GM12872 (cell line): ENCODE data around the gene TRAPPC12.

Experiments used
- CTCF ChIP-seq: IDR thresholded peaks from 3 replicates; pipeline ENCODE4 v1.5.1; 2011; ENCODE audit warnings: low read depth, mild to moderate bottlenecking, low read length, moderate library complexity; ENCODE audit not compliant: insufficient read depth

The TRAPPC12 gene

DNA sequence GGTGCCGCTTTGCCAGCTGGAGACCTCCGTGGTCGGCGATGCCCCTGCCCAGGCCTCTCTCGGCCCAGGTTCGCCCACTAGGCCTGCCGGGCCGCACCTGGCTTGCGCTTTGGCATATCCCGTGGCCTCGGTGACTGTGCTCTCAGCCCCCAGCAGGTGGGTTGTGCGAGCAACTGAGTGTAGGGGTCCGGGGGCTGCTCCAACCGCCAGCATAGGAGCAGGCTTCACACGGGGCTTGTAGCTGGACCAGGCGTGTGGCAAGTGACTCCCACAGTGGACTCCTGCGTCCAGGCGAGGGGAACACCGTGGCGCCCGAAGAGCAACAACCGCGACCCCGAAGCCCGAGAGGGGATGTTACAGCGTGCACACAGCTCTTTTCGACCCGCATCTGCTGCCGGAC, 9.7 kb downstream of the TRAPPC12 start:
- TF ChIP-seq CTCF: no peak

- no peak for TF ChIP-seq CTCF
Observed at GRCh38 chr2:3390041-3390440, 10.5 kb downstream of the TRAPPC12 start.

DNA sequence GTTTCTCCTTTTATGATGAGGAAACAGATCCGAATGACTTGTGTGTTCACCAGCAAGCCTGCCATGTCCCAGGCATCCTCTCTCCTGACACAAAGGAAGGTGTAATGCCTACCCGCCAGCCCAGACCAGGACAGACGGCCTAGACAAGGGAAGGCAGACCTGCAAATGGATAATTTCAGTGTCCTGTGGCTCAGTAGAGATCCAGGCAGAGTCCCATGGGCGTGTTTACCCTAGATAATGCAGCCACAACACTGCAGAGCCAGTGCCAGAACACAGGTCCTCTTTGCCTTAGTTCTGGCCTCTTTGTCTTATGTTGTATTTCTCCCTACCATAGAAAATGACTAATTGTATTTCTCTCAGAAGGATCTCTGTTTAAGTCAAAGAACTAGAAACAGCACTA, 12.7 kb downstream of the TRAPPC12 start:
- TF ChIP-seq CTCF: no peak

- TF ChIP-seq CTCF: no peak
Observed at GRCh38 chr2:3396920-3397559, 17.5 kb downstream of the TRAPPC12 start.

DNA sequence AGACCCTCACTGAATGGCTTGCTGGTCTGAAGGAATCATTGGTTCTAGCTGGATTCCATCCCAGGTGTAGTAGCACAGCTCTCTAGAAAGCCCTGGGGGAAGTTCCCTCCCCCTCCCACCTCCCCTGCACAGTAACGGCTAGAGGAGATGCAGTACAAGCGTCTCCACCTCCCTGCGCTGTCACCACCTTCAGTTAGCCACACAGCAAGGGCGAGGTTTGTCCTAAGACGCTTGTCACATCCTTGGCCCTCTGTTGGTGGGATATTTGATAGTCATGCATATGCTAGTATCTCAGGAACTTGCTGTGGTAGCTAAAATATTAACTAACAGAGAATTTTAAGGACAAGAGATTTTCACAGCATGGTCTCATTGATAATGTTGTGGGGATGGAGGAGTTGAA, 19.4 kb downstream of the TRAPPC12 start:
- TF ChIP-seq CTCF: no peak

GRCh38 chr2:3399381-3399780, 19.9 kb downstream of the TRAPPC12 start:
- no peak for TF ChIP-seq CTCF

DNA sequence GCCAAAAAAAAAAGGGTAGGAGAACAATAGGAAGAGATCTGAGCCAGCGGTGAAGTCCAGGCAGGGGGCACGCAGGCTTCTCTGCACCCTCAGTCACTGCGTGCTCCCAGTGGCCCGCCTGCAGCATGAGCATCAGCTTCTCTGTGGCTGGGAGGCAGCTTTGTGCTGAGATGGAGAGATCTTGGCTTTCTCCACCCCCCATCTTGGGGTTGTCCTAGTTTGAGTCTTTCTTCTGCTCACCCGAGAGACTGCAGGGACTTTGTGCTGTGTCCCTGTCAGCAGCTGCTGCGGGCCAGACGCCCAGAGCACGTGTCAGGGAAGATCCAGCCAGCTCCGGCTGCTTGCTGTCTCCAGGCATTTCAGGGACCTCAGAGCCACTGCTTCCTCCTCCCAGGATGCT, 20.3 kb downstream of the TRAPPC12 start:
- no peak for TF ChIP-seq CTCF
